NB4 (cell line): ENCODE measurements around the gene FOXL1.

Source experiments
- MAX ChIP-seq: IDR thresholded peaks from 2 replicates; pipeline ENCODE4 v1.6.1; 2011; ENCODE audit warnings: low read depth, low read length
- MYC ChIP-seq: IDR thresholded peaks from 2 replicates; pipeline ENCODE4 v1.6.1; 2011; ENCODE audit warnings: low read depth, low read length
- POLR2A ChIP-seq: IDR thresholded peaks from 2 replicates; pipeline ENCODE4 v1.6.1; 2011; ENCODE audit warnings: mild to moderate bottlenecking; ENCODE audit not compliant: insufficient read length; ENCODE audit errors: extremely low read depth
- TF ChIP-seq, protein P1 (sequence below): IDR thresholded peaks from one replicate; pipeline ENCODE4 v1.5.1; 2012; ENCODE audit warnings: low read depth, low read length

DNA sequence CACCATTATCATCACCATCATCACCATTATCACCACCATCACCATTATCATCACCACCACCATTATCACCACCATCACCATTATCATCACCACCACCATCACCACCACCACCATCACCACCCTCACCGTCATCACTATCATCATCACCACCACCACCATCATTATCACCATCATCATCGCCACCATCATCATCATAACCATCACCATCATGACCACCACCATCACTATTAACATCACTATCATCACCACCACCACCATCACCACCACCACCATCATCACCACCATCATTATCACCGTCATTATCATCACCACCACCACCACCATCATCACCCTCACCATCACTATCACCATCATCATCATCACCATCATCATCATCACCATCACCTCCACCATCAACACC lies 9.1 kb downstream of the FOXL1 start:
- TF ChIP-seq, protein P1, sequence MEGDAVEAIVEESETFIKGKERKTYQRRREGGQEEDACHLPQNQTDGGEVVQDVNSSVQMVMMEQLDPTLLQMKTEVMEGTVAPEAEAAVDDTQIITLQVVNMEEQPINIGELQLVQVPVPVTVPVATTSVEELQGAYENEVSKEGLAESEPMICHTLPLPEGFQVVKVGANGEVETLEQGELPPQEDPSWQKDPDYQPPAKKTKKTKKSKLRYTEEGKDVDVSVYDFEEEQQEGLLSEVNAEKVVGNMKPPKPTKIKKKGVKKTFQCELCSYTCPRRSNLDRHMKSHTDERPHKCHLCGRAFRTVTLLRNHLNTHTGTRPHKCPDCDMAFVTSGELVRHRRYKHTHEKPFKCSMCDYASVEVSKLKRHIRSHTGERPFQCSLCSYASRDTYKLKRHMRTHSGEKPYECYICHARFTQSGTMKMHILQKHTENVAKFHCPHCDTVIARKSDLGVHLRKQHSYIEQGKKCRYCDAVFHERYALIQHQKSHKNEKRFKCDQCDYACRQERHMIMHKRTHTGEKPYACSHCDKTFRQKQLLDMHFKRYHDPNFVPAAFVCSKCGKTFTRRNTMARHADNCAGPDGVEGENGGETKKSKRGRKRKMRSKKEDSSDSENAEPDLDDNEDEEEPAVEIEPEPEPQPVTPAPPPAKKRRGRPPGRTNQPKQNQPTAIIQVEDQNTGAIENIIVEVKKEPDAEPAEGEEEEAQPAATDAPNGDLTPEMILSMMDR = no peak
- TF ChIP-seq MYC (no peak), POLR2A (no peak), MAX (no peak)
